Muscle layer of colon (tissue), 2 donors: ENCODE data around the gene DHRS3.
"Not testable (repeated sequence)": the region's sequence is repeated elsewhere in the genome, so short reads cannot be mapped to it uniquely, and the experiment has no call there.

ENCODE experiments used
- H3K27ac ChIP-seq: one replicate; pipeline ENCODE4 v1.7.0; 2013; ENCODE audit warnings: low read depth, mild to moderate bottlenecking, low read length, moderate library complexity
- H3K27me3 ChIP-seq, 2 donors: one replicate each; pipeline ENCODE4 v1.7.0; 2013; ENCODE audit warnings: low read length in 2 of 2, mild to moderate bottlenecking in 2 of 2; ENCODE audit not compliant: insufficient read depth in 2 of 2, control insufficient read depth in 1 of 2
- H3K36me3 ChIP-seq: one replicate; pipeline ENCODE4 v1.7.0; 2013; ENCODE audit warnings: mild to moderate bottlenecking, low read length; ENCODE audit not compliant: insufficient read depth
- H3K4me1 ChIP-seq: one replicate; pipeline ENCODE4 v1.7.0; 2013; ENCODE audit warnings: mild to moderate bottlenecking, low read length; ENCODE audit not compliant: insufficient read depth
- H3K4me3 ChIP-seq, 2 donors: one replicate each; pipeline ENCODE4 v1.7.0; 2013; ENCODE audit warnings: low read length in 2 of 2, low read depth in 1 of 2, mild to moderate bottlenecking in 1 of 2, moderate library complexity in 1 of 2
- H3K9ac ChIP-seq: one replicate; pipeline ENCODE4 v1.7.0; 2013; ENCODE audit warnings: low read length
- H3K9me3 ChIP-seq: one replicate; pipeline ENCODE4 v1.7.0; 2013; ENCODE audit warnings: mild to moderate bottlenecking, low read length
- donor health status: abdominal sarcoma.
- donor health status: Adenocarcinoma of cecum.

DHRS3 gene

GRCh38 chr1:12565966-12566352 is 52.1 kb downstream of the DHRS3 start:
- Histone ChIP-seq H3K4me3 (no peak overlapping the region), H3K27ac (no peak overlapping the region), H3K36me3 (peaks cover 23% of the 10 kb centered on the region), H3K27me3 (no peaks in the 10 kb centered on the region), H3K9ac (no peak overlapping the region), H3K9me3 (no peaks in the 10 kb centered on the region), H3K4me1 (peaks cover 12% of the 10 kb centered on the region)

GRCh38 chr1:12565094-12565965 is 52.7 kb downstream of the DHRS3 start:
- Histone ChIP-seq H3K27me3 (no peaks in the 10 kb centered on the region), H3K36me3 (peaks cover 19% of the 10 kb centered on the region), H3K9me3 (no peaks in the 10 kb centered on the region), H3K4me3 (peak overlapping the region in 1 of 2 donors; percentile 19), H3K27ac (no peak overlapping the region), H3K9ac (no peak overlapping the region), H3K4me1 (peaks cover 12% of the 10 kb centered on the region)

- H3K27ac ChIP-seq = not testable (repeated sequence)
Measured at GRCh38 chr1:12564251-12564650, 53.8 kb downstream of the DHRS3 start.

GRCh38 chr1:12562955-12563576 is 54.9 kb downstream of the DHRS3 start:
- Histone ChIP-seq H3K9me3 (no peaks in the 10 kb centered on the region), H3K27me3 (no peaks in the 10 kb centered on the region), H3K27ac (no peak overlapping the region), H3K4me3 (no peak overlapping the region), H3K4me1 (peaks cover 12% of the 10 kb centered on the region), H3K9ac (no peak overlapping the region), H3K36me3 (peaks cover 8% of the 10 kb centered on the region)

More at GRCh38 chr1:12564251-12564650, 53.8 kb downstream of the DHRS3 start:
- Histone ChIP-seq H3K36me3 (peaks cover 13% of the 10 kb centered on the region), H3K4me1 (peaks cover 12% of the 10 kb centered on the region)
- not testable (repeated sequence) for H3K27me3 ChIP-seq, H3K9ac ChIP-seq, H3K9me3 ChIP-seq, H3K4me3 ChIP-seq

- Histone ChIP-seq H3K36me3 (no peaks in the 10 kb centered on the region), H3K27me3 (no peaks in the 10 kb centered on the region), H3K4me1 (peaks cover 20% of the 10 kb centered on the region), H3K9ac (no peak overlapping the region), H3K9me3 (no peaks in the 10 kb centered on the region), H3K4me3 (no peak overlapping the region), H3K27ac (no peak overlapping the region)
Measured at GRCh38 chr1:12561121-12561520, 56.9 kb downstream of the DHRS3 start.

- H3K27ac ChIP-seq = peak overlapping the region; percentile 82
- H3K4me1 ChIP-seq = peaks cover 22% of the 10 kb centered on the region
- peak overlapping the region; percentile 50 for H3K9ac ChIP-seq
Measured at GRCh38 chr1:12556957-12557935, 60.8 kb downstream of the DHRS3 start.

GRCh38 chr1:12556368-12556930 is 61.6 kb downstream of the DHRS3 start:
- Histone ChIP-seq H3K27ac (peak overlapping the region; percentile 82), H3K36me3 (no peaks in the 10 kb centered on the region), H3K9me3 (no peaks in the 10 kb centered on the region), H3K4me3 (no peak overlapping the region), H3K4me1 (peaks cover 22% of the 10 kb centered on the region), H3K9ac (peak overlapping the region; percentile 50), H3K27me3 (no peaks in the 10 kb centered on the region)

More at GRCh38 chr1:12556957-12557935, 60.8 kb downstream of the DHRS3 start:
- H3K27me3 ChIP-seq = no peaks in the 10 kb centered on the region
- no peaks in the 10 kb centered on the region for H3K36me3 ChIP-seq
- no peaks in the 10 kb centered on the region for H3K9me3 ChIP-seq
- no peak overlapping the region for H3K4me3 ChIP-seq

- Histone ChIP-seq H3K27me3 (no peaks in the 10 kb centered on the region), H3K36me3 (no peaks in the 10 kb centered on the region), H3K4me1 (peaks cover 22% of the 10 kb centered on the region), H3K4me3 (no peak overlapping the region), H3K27ac (peak overlapping the region; percentile 82), H3K9ac (no peak overlapping the region), H3K9me3 (no peaks in the 10 kb centered on the region)
Measured at GRCh38 chr1:12555411-12556367, 62.3 kb downstream of the DHRS3 start.

GRCh38 chr1:12554521-12555305 is 63.3 kb downstream of the DHRS3 start:
- H3K9ac ChIP-seq = no peak overlapping the region
- H3K9me3 ChIP-seq = no peaks in the 10 kb centered on the region
- no peaks in the 10 kb centered on the region for H3K27me3 ChIP-seq
- H3K4me1 ChIP-seq = peaks cover 22% of the 10 kb centered on the region
- no peaks in the 10 kb centered on the region for H3K36me3 ChIP-seq
- H3K4me3 ChIP-seq = no peak overlapping the region
- peak overlapping the region; percentile 55 for H3K27ac ChIP-seq
